GM12878 (cell line): ENCODE results near the gene MAX. TPM values are rescaled to one million over a fixed set of nuclear protein-coding genes. Genes with fewer than 3 reads are reported as not detected.
A peak's percentile ranks its signal among the peaks of the same experiment; 100 is the strongest.

Source experiments
- ATAC-seq: fragments of 200-7000 bp; cut with Tn5 transposase; 3 replicates; pipeline ENCODE4 v1.9.1; 2020; ENCODE audit warnings: mild to moderate bottlenecking, moderate library complexity
- BruUV-seq: library from RNA; stranded (reverse); fragments of 400-500 nt; replicated peaks from 2 replicates; lab custom pipeline; 2021; lab: Mats Ljungman, UMichigan
- CTCF ChIA-PET: fragments of 300-600 bp; sonication (Branson Sonifier 250); formaldehyde crosslinking; extraction: SDS; loops from one replicate; lab custom pipeline; 2021; ENCODE audit warnings: inconsistent platforms; lab: Yijun Ruan, JAX
- POLR2A ChIA-PET: fragments of 350-600 bp; formaldehyde crosslinking; extraction: SDS; loops from one replicate; lab custom pipeline; 2021; ENCODE audit warnings: inconsistent platforms; lab: Charles Lee
- RAD21 ChIA-PET: fragments of 300-600 bp; sonication (Branson Sonifier 250); formaldehyde crosslinking; loops from one replicate; lab custom pipeline; 2023; ENCODE audit warnings: antibody characterized with exemption; ENCODE audit not compliant: unreplicated experiment; lab: Charles Lee
- SMC1A ChIA-PET: fragments of 300-600 bp; sonication (Branson Sonifier 250); formaldehyde crosslinking; loops from one replicate; lab custom pipeline; 2023; ENCODE audit not compliant: unreplicated experiment, uncharacterized antibody; lab: Charles Lee
- DNase-seq: peaks from one replicate; pipeline ENCODE4 v3.0.0-alpha.2; 2011; ENCODE audit warnings: low read depth, low spot score
- FAIRE-seq: peaks from 3 replicates; lab custom pipeline; 2011; peaks lifted over from hg19 to GRCh38; lab: Jason Lieb, UNC
- H2AFZ ChIP-seq: 2 replicates; pipeline ENCODE4 v1.6.0; 2011; ENCODE audit warnings: low read depth, low read length, control low read depth; ENCODE audit not compliant: control insufficient read depth
- H3K27ac ChIP-seq: 2 replicates; pipeline ENCODE4 v1.5.1; 2011; ENCODE audit warnings: control low read depth; ENCODE audit not compliant: control insufficient read depth, insufficient read depth
- H3K27me3 ChIP-seq, 2 experiments: replicated peaks in 1 of 2; 2 replicates each; pipeline versions ENCODE4 v1.6.0 to v1.6.1; 2011; ENCODE audit warnings: low read length in 1 of 2; ENCODE audit not compliant: control insufficient read depth in 2 of 2, insufficient read depth in 2 of 2
- H3K36me3 ChIP-seq, 2 experiments: 2 replicates each; pipeline ENCODE4 v1.5.1; 2011; ENCODE audit warnings: low read length in 1 of 2; ENCODE audit not compliant: control insufficient read depth in 2 of 2, insufficient read depth in 2 of 2
- H3K4me1 ChIP-seq: 2 replicates; pipeline ENCODE4 v1.6.1; 2011; ENCODE audit warnings: mild to moderate bottlenecking, low read length, moderate library complexity, mixed read lengths; ENCODE audit not compliant: control insufficient read depth, insufficient read depth
- H3K4me2 ChIP-seq: 2 replicates; pipeline ENCODE4 v1.6.0; 2011; ENCODE audit warnings: control low read depth; ENCODE audit not compliant: control insufficient read depth, insufficient read depth
- H3K4me3 ChIP-seq: fragments of 200-600 bp; sonication (generic); 2 replicates; pipeline ENCODE4 v1.5.1; 2016
- H3K79me2 ChIP-seq: 2 replicates; pipeline ENCODE4 v1.6.0; 2011; ENCODE audit warnings: low read length; ENCODE audit not compliant: control insufficient read depth, insufficient read depth
- H3K9ac ChIP-seq: 2 replicates; pipeline ENCODE4 v1.8.0; 2011; ENCODE audit warnings: low read length, control low read depth, mixed read lengths; ENCODE audit not compliant: control insufficient read depth, insufficient read depth
- H3K9me3 ChIP-seq: replicated peaks from 3 replicates; pipeline ENCODE4 v1.5.1; 2011; ENCODE audit warnings: mild to moderate bottlenecking, low read length; ENCODE audit not compliant: control insufficient read depth, insufficient read depth
- H4K20me1 ChIP-seq: 2 replicates; pipeline ENCODE4 v1.6.0; 2011; ENCODE audit not compliant: control insufficient read depth, insufficient read depth
- IKZF2 ChIP-seq, 2 experiments: fragments of 450-650 bp; IDR thresholded peaks; 2 replicates each; pipeline ENCODE4 v1.6.1; 2017; ENCODE audit warnings: mild to moderate bottlenecking in 2 of 2, moderate library complexity in 2 of 2
- SPI1 ChIP-seq: IDR thresholded peaks from 2 replicates; pipeline ENCODE4 v1.6.1; 2011; ENCODE audit warnings: low read depth, mild to moderate bottlenecking, low read length, moderate library complexity, borderline replicate concordance; ENCODE audit not compliant: insufficient read depth
- SRF ChIP-seq, 2 experiments: IDR thresholded peaks; 2 replicates each; pipeline ENCODE4 v1.6.1; 2011; ENCODE audit warnings: low read depth in 2 of 2, low read length in 2 of 2, mild to moderate bottlenecking in 1 of 2, moderate library complexity in 1 of 2
- WGBS: methylation state at CpG from one replicate; pipeline ENCODE4 v1.1.6; 2016; ENCODE audit warnings: low lambda C conversion rate; ENCODE audit not compliant: insufficient replicate concordance, insufficient coverage; ENCODE audit errors: missing lambda C conversion rate; 5-methylcytosine and 5-hydroxymethylcytosine counted together
- in situ Hi-C: fragments of 300-500 bp; cut with MboI; formaldehyde crosslinking; loops from 9 replicates; pipeline ENCODE4 v1.14.3; 2018; ENCODE audit warnings: mixed read lengths
- intact Hi-C: fragments of 100-400 bp; cut with micrococcal nuclease; formaldehyde crosslinking; loops from one replicate; pipeline ENCODE4 v1.14.2; 2022; ENCODE audit not compliant: unreplicated experiment
- polyA plus RNA-seq, 11 experiments: library from polyadenylated mRNA; depleted of rRNA in 4 of 11; unstranded in 6 of 11; stranded (reverse) in 5 of 11; fragments of >200 nt; fragmentation: Nextera tagmentation in 4 of 11; fragmentation: Illumina TruSeq in 1 of 11; extraction: Ambion mirVana in 4 of 11; extraction: Trizol in 1 of 11; gene quantifications; 1 replicate in 1 of 11; 2 replicates in 10 of 11; pipeline versions ENCODE4 v1.2.1 to v1.2.3, GENCODE V29; 2011 to 2016; ENCODE audit warnings: inconsistent platforms in 2 of 11, missing spikeins in 2 of 11, low read depth in 1 of 11
- total RNA-seq, 4 experiments: library from RNA; depleted of rRNA in 3 of 4; stranded (reverse); fragments of >200 nt in 3 of 4; fragmentation: Illumina TruSeq in 1 of 4; extraction: Trizol in 1 of 4; gene quantifications; 2 replicates each; pipeline versions ENCODE4 v1.2.1 to v1.2.3, GENCODE V29; 2013 to 2021
- TF ChIP-seq, protein P1 (sequence below): fragments of 450-650 bp; IDR thresholded peaks from 2 replicates; pipeline ENCODE4 v1.6.1; 2016; ENCODE audit warnings: mild to moderate bottlenecking
- TF ChIP-seq, protein P2 (sequence below): IDR thresholded peaks from 2 replicates; pipeline ENCODE4 v1.6.1; 2011; ENCODE audit warnings: low read depth, mild to moderate bottlenecking, low read length, moderate library complexity, borderline replicate concordance; ENCODE audit errors: extremely low read depth
- TF ChIP-seq, protein P3 (sequence below): fragments of 450-650 bp; formaldehyde crosslinking; IDR thresholded peaks from 2 replicates; pipeline ENCODE4 v1.4.0; 2020; ENCODE audit warnings: mild to moderate bottlenecking, moderate library complexity

MAX gene
- total and polyA plus RNA-seq, 10 of the 15 experiments (the other 5 are each of a cell fraction or from before 2014, with no cell fraction given): 21.5 to 122 (median 67.5) TPM

DNA sequence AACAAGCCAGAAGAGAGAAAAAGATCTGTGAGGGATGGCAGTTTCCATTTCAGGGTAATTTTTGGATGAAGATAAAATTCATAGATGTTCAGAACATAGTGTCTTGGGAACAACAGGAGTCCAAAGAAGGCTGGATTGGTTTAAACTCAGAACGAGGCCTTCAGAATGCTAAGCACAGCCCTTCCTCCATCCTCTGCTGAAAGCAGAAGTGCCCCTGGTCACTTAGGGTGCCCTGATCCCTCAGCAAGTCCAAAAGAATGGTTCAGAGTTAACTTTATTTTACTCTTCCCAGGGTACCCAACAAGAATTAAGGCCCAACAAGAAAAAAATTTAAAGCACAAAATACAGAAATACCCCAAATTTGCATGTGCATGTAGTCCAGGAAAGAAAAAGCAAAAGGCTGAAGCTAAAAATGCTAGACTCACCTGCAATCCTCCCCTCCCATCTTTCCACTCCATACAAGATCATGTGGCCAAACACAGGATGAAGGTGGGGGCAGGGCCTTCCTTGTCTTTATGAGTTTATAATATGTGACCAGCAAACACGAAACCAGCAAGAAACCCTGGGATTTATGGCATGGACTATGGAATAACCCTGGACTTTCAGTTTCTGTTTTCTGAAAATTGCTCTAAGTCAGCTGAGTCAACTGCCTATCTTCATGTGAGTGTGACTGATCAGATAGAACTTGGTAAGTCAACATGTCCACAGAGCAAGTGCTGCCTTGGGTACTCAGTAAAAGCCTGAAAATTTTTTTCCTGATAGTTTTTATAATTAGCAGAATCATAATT, 21.2 kb downstream of the MAX start:
- in situ Hi-C loops: no loop called here

More for the DNA sequence above, 21.2 kb downstream of the MAX start:
- Histone ChIP-seq H4K20me1 (no peaks in the 10 kb centered on the region), H3K9ac (no peak overlapping the region), H3K27ac (no peak overlapping the region), H3K4me2 (no peak overlapping the region), H3K36me3 (peaks cover 11 to 28% of the 10 kb centered on the region in 2 experiments), H2AFZ (no peak overlapping the region)
- no peak for DNase-seq
- BruUV-seq: no TSS peak
- POLR2A ChIA-PET: no interaction called here
- SMC1A ChIA-PET: interaction anchor here (1.9 kb wide), 1 partner anchor 18 kb away, joined by 4 read pairs; no protein-coding TSS in a partner anchor
- 0 out of 4 replicates have a peak, but pooled peaks of 1 of the 2 experiments have one; percentile 28 for TF ChIP-seq SRF (IDR thresholded peaks at IDR 0.05; ENCODE audit: low read depth in 2 of 2, low read length in 2 of 2)
- TF ChIP-seq IKZF2 (IDR thresholded peaks at IDR 0.05): 0 out of 4 replicates have a peak, but pooled peaks of 1 of the 2 experiments have one; percentile 13
- peak; percentile 4; the same call in 1 of the 2 replicates for TF ChIP-seq SPI1
- TF ChIP-seq, protein P1, sequence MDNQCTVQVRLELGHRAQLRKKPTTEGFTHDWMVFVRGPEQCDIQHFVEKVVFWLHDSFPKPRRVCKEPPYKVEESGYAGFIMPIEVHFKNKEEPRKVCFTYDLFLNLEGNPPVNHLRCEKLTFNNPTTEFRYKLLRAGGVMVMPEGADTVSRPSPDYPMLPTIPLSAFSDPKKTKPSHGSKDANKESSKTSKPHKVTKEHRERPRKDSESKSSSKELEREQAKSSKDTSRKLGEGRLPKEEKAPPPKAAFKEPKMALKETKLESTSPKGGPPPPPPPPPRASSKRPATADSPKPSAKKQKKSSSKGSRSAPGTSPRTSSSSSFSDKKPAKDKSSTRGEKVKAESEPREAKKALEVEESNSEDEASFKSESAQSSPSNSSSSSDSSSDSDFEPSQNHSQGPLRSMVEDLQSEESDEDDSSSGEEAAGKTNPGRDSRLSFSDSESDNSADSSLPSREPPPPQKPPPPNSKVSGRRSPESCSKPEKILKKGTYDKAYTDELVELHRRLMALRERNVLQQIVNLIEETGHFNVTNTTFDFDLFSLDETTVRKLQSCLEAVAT: peak; percentile 60; the same call in 1 of the 2 replicates
- TF ChIP-seq, protein P2, sequence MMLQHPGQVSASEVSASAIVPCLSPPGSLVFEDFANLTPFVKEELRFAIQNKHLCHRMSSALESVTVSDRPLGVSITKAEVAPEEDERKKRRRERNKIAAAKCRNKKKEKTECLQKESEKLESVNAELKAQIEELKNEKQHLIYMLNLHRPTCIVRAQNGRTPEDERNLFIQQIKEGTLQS: no peak
- TF ChIP-seq, protein P3, sequence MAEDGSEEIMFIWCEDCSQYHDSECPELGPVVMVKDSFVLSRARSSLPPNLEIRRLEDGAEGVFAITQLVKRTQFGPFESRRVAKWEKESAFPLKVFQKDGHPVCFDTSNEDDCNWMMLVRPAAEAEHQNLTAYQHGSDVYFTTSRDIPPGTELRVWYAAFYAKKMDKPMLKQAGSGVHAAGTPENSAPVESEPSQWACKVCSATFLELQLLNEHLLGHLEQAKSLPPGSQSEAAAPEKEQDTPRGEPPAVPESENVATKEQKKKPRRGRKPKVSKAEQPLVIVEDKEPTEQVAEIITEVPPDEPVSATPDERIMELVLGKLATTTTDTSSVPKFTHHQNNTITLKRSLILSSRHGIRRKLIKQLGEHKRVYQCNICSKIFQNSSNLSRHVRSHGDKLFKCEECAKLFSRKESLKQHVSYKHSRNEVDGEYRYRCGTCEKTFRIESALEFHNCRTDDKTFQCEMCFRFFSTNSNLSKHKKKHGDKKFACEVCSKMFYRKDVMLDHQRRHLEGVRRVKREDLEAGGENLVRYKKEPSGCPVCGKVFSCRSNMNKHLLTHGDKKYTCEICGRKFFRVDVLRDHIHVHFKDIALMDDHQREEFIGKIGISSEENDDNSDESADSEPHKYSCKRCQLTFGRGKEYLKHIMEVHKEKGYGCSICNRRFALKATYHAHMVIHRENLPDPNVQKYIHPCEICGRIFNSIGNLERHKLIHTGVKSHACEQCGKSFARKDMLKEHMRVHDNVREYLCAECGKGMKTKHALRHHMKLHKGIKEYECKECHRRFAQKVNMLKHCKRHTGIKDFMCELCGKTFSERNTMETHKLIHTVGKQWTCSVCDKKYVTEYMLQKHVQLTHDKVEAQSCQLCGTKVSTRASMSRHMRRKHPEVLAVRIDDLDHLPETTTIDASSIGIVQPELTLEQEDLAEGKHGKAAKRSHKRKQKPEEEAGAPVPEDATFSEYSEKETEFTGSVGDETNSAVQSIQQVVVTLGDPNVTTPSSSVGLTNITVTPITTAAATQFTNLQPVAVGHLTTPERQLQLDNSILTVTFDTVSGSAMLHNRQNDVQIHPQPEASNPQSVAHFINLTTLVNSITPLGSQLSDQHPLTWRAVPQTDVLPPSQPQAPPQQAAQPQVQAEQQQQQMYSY (CRISPR knock-in tag): no peak
- TF ChIP-seq, all 136 proteins: peak for 4
- 55% methylated on average over 2 of the region's 2 CpGs for WGBS
- H3K79me2 ChIP-seq: no peaks in the 10 kb centered on the region; the same call in none of the 2 replicates
- no peaks in the 10 kb centered on the region for H3K4me1 ChIP-seq
- RAD21 ChIA-PET: no interaction called here
- intact Hi-C loops: no loop called here
- H3K27me3 ChIP-seq: no peaks in the 10 kb centered on the region
- peaks cover 5% of the 10 kb centered on the region; the same call in 2 of the 3 replicates for H3K9me3 ChIP-seq
- CTCF ChIA-PET: interaction anchor here (0.9 to 1.0 kb wide), 2 partner anchors 16 to 97 kb away, joined by 3 read pairs; no protein-coding TSS in a partner anchor
- no peak overlapping the region for H3K4me3 ChIP-seq
- no peak for FAIRE-seq
- ATAC-seq: no peak
